K562 (cell line): ENCODE measurements around the gene TAF11. TPM values are rescaled to one million over a fixed set of nuclear protein-coding genes. Genes with fewer than 3 reads are reported as not detected.

Source experiments
- E2F3 ChIP-seq: fragments of 250-450 bp; sonication (Bioruptor Pico); IDR thresholded peaks from 2 replicates; pipeline ENCODE4 v1.4.0; 2020; ENCODE audit warnings: mild to moderate bottlenecking
- HDAC6 ChIP-seq: IDR thresholded peaks from 2 replicates; pipeline ENCODE4 v1.6.1; 2012; ENCODE audit warnings: low read depth, mild to moderate bottlenecking, control low read depth, inconsistent platforms, low read length, moderate library complexity
- KAT2B ChIP-seq: IDR thresholded peaks from one replicate; pipeline ENCODE4 v1.6.1; 2012; ENCODE audit warnings: low read depth, mild to moderate bottlenecking, control low read depth, inconsistent platforms, low read length, moderate library complexity
- MTA3 ChIP-seq: fragments of 450-650 bp; formaldehyde crosslinking; IDR thresholded peaks from 2 replicates; pipeline ENCODE4 v1.6.1; 2017; ENCODE audit warnings: mild to moderate bottlenecking, borderline replicate concordance
- POLR2AphosphoS2 ChIP-seq: IDR thresholded peaks from 2 replicates; pipeline ENCODE4 v1.6.1; 2012; ENCODE audit warnings: low read length, improper control_type of control experiment
- SMC3 ChIP-seq: conservative IDR thresholded peaks from 2 replicates; pipeline ENCODE4 v1.6.1; 2011; ENCODE audit warnings: low read depth, low read length, improper control_type of control experiment; ENCODE audit not compliant: insufficient read depth
- ZNF41 ChIP-seq: fragments of 250-450 bp; sonication (Bioruptor Pico); conservative IDR thresholded peaks from 2 replicates; pipeline ENCODE4 v1.4.0; 2020; ENCODE audit warnings: mild to moderate bottlenecking
- polyA plus RNA-seq, 8 experiments: library from polyadenylated mRNA; depleted of rRNA in 4 of 8; stranded (reverse) in 5 of 8; unstranded in 3 of 8; fragments of >200 nt; fragmentation: Nextera tagmentation in 2 of 8; fragmentation: Illumina TruSeq in 1 of 8; extraction: Ambion mirVana in 2 of 8; extraction: Trizol in 1 of 8; gene quantifications; 2 replicates each; pipeline versions ENCODE4 v1.2.1 to v1.2.3, GENCODE V29; 2011 to 2014; ENCODE audit warnings: inconsistent platforms in 1 of 8, missing spikeins in 1 of 8
- total RNA-seq, 7 experiments: library from RNA; depleted of rRNA in 6 of 7; stranded (reverse); fragments of >200 nt in 6 of 7; fragmentation: Illumina TruSeq in 2 of 7; extraction: Trizol in 2 of 7; gene quantifications; 2 replicates each; pipeline versions ENCODE4 v1.2.1 to v1.2.3, GENCODE V29; 2011 to 2021; ENCODE audit warnings: low replicate concordance in 1 of 7
- TF ChIP-seq, protein P1 (sequence below), 2 experiments: fragments of 450-650 bp; formaldehyde crosslinking in 1 of 2; IDR thresholded peaks; 2 replicates each; pipeline versions ENCODE4 v1.4.0 to v1.6.1; 2014 to 2020; ENCODE audit warnings: mild to moderate bottlenecking in 2 of 2, borderline replicate concordance in 1 of 2, low read depth in 1 of 2
- TF ChIP-seq, protein P2 (sequence below): fragments of 200-800 bp; sonication (Bioruptor generic); IDR thresholded peaks from 2 replicates; pipeline ENCODE4 v1.6.1; 2016; ENCODE audit warnings: missing genetic modification characterization, missing compliant biosample characterization
- TF ChIP-seq, protein P3 (sequence below): fragments of 450-650 bp; IDR thresholded peaks from 2 replicates; pipeline ENCODE4 v1.6.1; 2017; ENCODE audit warnings: mild to moderate bottlenecking, moderate library complexity

Gene TAF11
- total and polyA plus RNA-seq, 9 of the 15 experiments (the other 6 are each of a cell fraction or from before 2014, with no cell fraction given), result 40.9 to 91.9 (median 71.9) TPM

DNA sequence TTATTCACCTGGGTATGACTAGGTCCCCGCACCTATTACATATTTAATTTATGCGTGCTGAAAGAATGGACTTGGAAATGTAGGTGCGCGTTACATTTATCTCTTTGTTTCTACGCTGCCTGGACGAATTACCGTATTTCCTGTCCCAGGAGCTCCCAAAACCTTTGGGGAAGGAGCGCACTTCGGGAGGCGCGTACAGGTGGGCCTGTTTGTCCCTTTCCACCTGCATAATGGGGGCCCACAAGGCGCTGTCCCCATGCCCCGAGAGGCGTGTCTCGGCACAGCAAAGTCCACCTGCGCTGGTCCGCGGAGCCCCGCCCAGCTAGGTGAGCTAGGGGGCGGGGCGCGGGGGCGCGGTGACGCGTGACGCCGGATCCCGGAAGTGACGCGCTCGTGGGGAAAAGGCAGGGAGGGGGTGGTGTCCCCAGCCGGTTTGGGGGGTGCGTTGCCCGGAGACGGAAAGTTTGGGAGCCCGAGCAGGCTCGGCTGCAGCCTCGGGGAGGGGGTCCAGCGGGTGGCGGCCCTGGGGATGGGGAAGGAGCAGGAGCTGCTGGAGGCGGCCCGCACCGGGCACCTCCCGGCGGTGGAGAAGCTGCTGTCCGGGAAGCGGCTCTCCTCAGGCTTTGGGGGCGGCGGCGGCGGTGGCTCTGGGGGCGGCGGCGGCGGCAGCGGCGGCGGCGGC is 1.2 kb upstream of the TAF11 start, which contains the start of gene ANKS1A (continued):
- TF ChIP-seq, protein P1, sequence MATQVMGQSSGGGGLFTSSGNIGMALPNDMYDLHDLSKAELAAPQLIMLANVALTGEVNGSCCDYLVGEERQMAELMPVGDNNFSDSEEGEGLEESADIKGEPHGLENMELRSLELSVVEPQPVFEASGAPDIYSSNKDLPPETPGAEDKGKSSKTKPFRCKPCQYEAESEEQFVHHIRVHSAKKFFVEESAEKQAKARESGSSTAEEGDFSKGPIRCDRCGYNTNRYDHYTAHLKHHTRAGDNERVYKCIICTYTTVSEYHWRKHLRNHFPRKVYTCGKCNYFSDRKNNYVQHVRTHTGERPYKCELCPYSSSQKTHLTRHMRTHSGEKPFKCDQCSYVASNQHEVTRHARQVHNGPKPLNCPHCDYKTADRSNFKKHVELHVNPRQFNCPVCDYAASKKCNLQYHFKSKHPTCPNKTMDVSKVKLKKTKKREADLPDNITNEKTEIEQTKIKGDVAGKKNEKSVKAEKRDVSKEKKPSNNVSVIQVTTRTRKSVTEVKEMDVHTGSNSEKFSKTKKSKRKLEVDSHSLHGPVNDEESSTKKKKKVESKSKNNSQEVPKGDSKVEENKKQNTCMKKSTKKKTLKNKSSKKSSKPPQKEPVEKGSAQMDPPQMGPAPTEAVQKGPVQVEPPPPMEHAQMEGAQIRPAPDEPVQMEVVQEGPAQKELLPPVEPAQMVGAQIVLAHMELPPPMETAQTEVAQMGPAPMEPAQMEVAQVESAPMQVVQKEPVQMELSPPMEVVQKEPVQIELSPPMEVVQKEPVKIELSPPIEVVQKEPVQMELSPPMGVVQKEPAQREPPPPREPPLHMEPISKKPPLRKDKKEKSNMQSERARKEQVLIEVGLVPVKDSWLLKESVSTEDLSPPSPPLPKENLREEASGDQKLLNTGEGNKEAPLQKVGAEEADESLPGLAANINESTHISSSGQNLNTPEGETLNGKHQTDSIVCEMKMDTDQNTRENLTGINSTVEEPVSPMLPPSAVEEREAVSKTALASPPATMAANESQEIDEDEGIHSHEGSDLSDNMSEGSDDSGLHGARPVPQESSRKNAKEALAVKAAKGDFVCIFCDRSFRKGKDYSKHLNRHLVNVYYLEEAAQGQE (IDR thresholded peaks at IDR 0.05; ENCODE audit: borderline replicate concordance), result no peak
- TF ChIP-seq, protein P1 (CRISPR knock-in tag; IDR thresholded peaks at IDR 0.05; ENCODE audit: low read depth), result no peak; the same call in 1 of the 2 replicates
- TF ChIP-seq SMC3 (no peak), MTA3 (peak; percentile 62; the same call in 1 of the 2 replicates), POLR2AphosphoS2 (0 out of 2 replicates have a peak, but pooled peaks have one; percentile 39), KAT2B (no peak), HDAC6 (no peak), ZNF41 (CRISPR knock-in tag) (no peak), E2F3 (no peak)
- TF ChIP-seq, protein P2, sequence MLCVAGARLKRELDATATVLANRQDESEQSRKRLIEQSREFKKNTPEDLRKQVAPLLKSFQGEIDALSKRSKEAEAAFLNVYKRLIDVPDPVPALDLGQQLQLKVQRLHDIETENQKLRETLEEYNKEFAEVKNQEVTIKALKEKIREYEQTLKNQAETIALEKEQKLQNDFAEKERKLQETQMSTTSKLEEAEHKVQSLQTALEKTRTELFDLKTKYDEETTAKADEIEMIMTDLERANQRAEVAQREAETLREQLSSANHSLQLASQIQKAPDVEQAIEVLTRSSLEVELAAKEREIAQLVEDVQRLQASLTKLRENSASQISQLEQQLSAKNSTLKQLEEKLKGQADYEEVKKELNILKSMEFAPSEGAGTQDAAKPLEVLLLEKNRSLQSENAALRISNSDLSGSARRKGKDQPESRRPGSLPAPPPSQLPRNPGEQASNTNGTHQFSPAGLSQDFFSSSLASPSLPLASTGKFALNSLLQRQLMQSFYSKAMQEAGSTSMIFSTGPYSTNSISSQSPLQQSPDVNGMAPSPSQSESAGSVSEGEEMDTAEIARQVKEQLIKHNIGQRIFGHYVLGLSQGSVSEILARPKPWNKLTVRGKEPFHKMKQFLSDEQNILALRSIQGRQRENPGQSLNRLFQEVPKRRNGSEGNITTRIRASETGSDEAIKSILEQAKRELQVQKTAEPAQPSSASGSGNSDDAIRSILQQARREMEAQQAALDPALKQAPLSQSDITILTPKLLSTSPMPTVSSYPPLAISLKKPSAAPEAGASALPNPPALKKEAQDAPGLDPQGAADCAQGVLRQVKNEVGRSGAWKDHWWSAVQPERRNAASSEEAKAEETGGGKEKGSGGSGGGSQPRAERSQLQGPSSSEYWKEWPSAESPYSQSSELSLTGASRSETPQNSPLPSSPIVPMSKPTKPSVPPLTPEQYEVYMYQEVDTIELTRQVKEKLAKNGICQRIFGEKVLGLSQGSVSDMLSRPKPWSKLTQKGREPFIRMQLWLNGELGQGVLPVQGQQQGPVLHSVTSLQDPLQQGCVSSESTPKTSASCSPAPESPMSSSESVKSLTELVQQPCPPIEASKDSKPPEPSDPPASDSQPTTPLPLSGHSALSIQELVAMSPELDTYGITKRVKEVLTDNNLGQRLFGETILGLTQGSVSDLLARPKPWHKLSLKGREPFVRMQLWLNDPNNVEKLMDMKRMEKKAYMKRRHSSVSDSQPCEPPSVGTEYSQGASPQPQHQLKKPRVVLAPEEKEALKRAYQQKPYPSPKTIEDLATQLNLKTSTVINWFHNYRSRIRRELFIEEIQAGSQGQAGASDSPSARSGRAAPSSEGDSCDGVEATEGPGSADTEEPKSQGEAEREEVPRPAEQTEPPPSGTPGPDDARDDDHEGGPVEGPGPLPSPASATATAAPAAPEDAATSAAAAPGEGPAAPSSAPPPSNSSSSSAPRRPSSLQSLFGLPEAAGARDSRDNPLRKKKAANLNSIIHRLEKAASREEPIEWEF (CRISPR knock-in tag), result no peak
- TF ChIP-seq, protein P3, sequence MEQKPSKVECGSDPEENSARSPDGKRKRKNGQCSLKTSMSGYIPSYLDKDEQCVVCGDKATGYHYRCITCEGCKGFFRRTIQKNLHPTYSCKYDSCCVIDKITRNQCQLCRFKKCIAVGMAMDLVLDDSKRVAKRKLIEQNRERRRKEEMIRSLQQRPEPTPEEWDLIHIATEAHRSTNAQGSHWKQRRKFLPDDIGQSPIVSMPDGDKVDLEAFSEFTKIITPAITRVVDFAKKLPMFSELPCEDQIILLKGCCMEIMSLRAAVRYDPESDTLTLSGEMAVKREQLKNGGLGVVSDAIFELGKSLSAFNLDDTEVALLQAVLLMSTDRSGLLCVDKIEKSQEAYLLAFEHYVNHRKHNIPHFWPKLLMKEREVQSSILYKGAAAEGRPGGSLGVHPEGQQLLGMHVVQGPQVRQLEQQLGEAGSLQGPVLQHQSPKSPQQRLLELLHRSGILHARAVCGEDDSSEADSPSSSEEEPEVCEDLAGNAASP, result no peak
